Measurements from ENCODE around the gene TMCC3. TPM values are rescaled to one million over a fixed set of nuclear protein-coding genes. Genes with fewer than 3 reads are reported as not detected.

The TMCC3 gene
- total RNA-seq, 3 donors from 2014 or later (not counting 1 experiment from before 2014, with no cell fraction given): 20.1 to 29.3 (median 21.6) TPM

- no peak for ATAC-seq
Observed at GRCh38 chr12:94538318-94538717, 112.0 kb downstream of the TMCC3 start.

GRCh38 chr12:94536040-94536965, 114.1 kb downstream of the TMCC3 start:
- no peak for ATAC-seq
- no peak overlapping the region for H3K27ac Mint-ChIP-seq
- intact Hi-C loops (cut with micrococcal nuclease): no loop called here

More at GRCh38 chr12:94538318-94538717, 112.0 kb downstream of the TMCC3 start:
- Histone ChIP-seq H3K4me3 (ENCODE audit: low read length) (no peak overlapping the region), H3K9me3 (ENCODE audit: control insufficient read depth, insufficient read depth, low read length) (no peaks in the 10 kb centered on the region), H3K27me3 (ENCODE audit: control insufficient read depth, insufficient read depth, low read length) (no peaks in the 10 kb centered on the region), H3K36me3 (ENCODE audit: control insufficient read depth, insufficient read depth, low read length) (no peaks in the 10 kb centered on the region), H3K4me1 (ENCODE audit: control insufficient read depth, insufficient read depth, low read length) (no peaks in the 10 kb centered on the region), H3K27ac (ENCODE audit: low read length) (no peak overlapping the region)
- H3K27me3 Mint-ChIP-seq (ENCODE audit: low read depth in 2 of 2): peaks cover 0 to 3% of the 10 kb centered on the region in 2 donors
- intact Hi-C loops (cut with micrococcal nuclease): no loop called here
- H3K27ac Mint-ChIP-seq: no peak overlapping the region
- H3K36me3 Mint-ChIP-seq: no peaks in the 10 kb centered on the region
- TF ChIP-seq CTCF (IDR thresholded peaks at IDR 0.05): no peak
- H3K4me3 Mint-ChIP-seq: no peak overlapping the region
- DNase-seq: no peak
- H3K4me1 Mint-ChIP-seq: no peaks in the 10 kb centered on the region
- H3K9me3 Mint-ChIP-seq: no peaks in the 10 kb centered on the region

GRCh38 chr12:94535510-94535921, 114.8 kb downstream of the TMCC3 start:
- Histone ChIP-seq H3K9me3 (ENCODE audit: control insufficient read depth, insufficient read depth, low read length) (no peaks in the 10 kb centered on the region), H3K36me3 (ENCODE audit: control insufficient read depth, insufficient read depth, low read length) (no peaks in the 10 kb centered on the region), H3K4me3 (ENCODE audit: low read length) (no peak overlapping the region), H3K27ac (ENCODE audit: low read length) (no peak overlapping the region), H3K27me3 (ENCODE audit: control insufficient read depth, insufficient read depth, low read length) (no peaks in the 10 kb centered on the region), H3K4me1 (ENCODE audit: control insufficient read depth, insufficient read depth, low read length) (no peaks in the 10 kb centered on the region)
- Mint-ChIP-seq H3K36me3 (no peaks in the 10 kb centered on the region), H3K27me3 (ENCODE audit: low read depth in 2 of 2) (peaks cover 6 to 8% of the 10 kb centered on the region in 2 donors), H3K4me3 (no peak overlapping the region), H3K9me3 (no peaks in the 10 kb centered on the region), H3K27ac (no peak overlapping the region), H3K4me1 (peaks cover 8% of the 10 kb centered on the region in 2 donors)
- no peak for ATAC-seq
- intact Hi-C loops (cut with micrococcal nuclease): no loop called here
- no peak for TF ChIP-seq CTCF (IDR thresholded peaks at IDR 0.05)
- DNase-seq: no peak
- WGBS (ENCODE audit: insufficient coverage): 82% methylated on average over 7 of the region's 7 CpGs

More at GRCh38 chr12:94536040-94536965, 114.1 kb downstream of the TMCC3 start:
- H3K36me3 ChIP-seq (ENCODE audit: control insufficient read depth, insufficient read depth, low read length): no peaks in the 10 kb centered on the region
- no peaks in the 10 kb centered on the region for H3K27me3 ChIP-seq (ENCODE audit: control insufficient read depth, insufficient read depth, low read length)
- Mint-ChIP-seq H3K36me3 (no peaks in the 10 kb centered on the region), H3K4me1 (peaks cover 8% of the 10 kb centered on the region in 2 donors), H3K9me3 (no peaks in the 10 kb centered on the region), H3K27me3 (ENCODE audit: low read depth in 2 of 2) (peaks cover 8% of the 10 kb centered on the region in 2 donors), H3K4me3 (no peak overlapping the region)
- DNase-seq: no peak
- no peak overlapping the region for H3K27ac ChIP-seq (ENCODE audit: low read length)
- 88% methylated on average over 11 of the region's 11 CpGs for WGBS (ENCODE audit: insufficient coverage)
- no peak for TF ChIP-seq CTCF (IDR thresholded peaks at IDR 0.05)
- no peaks in the 10 kb centered on the region for H3K9me3 ChIP-seq (ENCODE audit: control insufficient read depth, insufficient read depth, low read length)
- H3K4me3 ChIP-seq (ENCODE audit: low read length): no peak overlapping the region
- H3K4me1 ChIP-seq (ENCODE audit: control insufficient read depth, insufficient read depth, low read length): no peaks in the 10 kb centered on the region
